OCI-LY3 (cell line): ENCODE data around the gene DUSP9.

Experiments
- CTCF ChIP-seq: fragments of 200-600, 300-600 bp; sonication (generic); IDR thresholded peaks from 2 replicates; pipeline ENCODE4 v1.5.1; 2014; ENCODE audit warnings: antibody characterized with exemption, low read length, low read depth
- EZH2phosphoT487 ChIP-seq: fragments of 200-600 bp; shearing (Covaris generic); IDR thresholded peaks from 2 replicates; pipeline ENCODE4 v1.6.1; 2018; ENCODE audit warnings: antibody characterized with exemption, mixed run types, low read depth

- TF ChIP-seq CTCF (no peak), EZH2phosphoT487 (no peak)
These were observed 24.9 kb upstream of the DUSP9 start for GRCh38 chrX:153621949-153622598.
